ENCODE measurements around the gene ST3GAL4.

The ST3GAL4 gene

GRCh38 chr11:126408901-126409619, 53.6 kb downstream of the ST3GAL4 start:
- no peak for TF ChIP-seq CTCF (IDR thresholded peaks at IDR 0.05; ENCODE audit: borderline replicate concordance, insufficient read depth, low read depth, low read length)
- no peak overlapping the region for H3K4me3 ChIP-seq (ENCODE audit: low read depth, low read length)

GRCh38 chr11:126409620-126409985, 54.1 kb downstream of the ST3GAL4 start:
- TF ChIP-seq CTCF (IDR thresholded peaks at IDR 0.05; ENCODE audit: borderline replicate concordance, insufficient read depth, low read depth, low read length) = no peak
- no peak overlapping the region for H3K4me3 ChIP-seq (ENCODE audit: low read depth, low read length)

GRCh38 chr11:126410649-126411048, 55.2 kb downstream of the ST3GAL4 start:
- TF ChIP-seq CTCF (IDR thresholded peaks at IDR 0.05; ENCODE audit: borderline replicate concordance, insufficient read depth, low read depth, low read length) = no peak
- no peak overlapping the region for H3K4me3 ChIP-seq (ENCODE audit: low read depth, low read length)

DNA sequence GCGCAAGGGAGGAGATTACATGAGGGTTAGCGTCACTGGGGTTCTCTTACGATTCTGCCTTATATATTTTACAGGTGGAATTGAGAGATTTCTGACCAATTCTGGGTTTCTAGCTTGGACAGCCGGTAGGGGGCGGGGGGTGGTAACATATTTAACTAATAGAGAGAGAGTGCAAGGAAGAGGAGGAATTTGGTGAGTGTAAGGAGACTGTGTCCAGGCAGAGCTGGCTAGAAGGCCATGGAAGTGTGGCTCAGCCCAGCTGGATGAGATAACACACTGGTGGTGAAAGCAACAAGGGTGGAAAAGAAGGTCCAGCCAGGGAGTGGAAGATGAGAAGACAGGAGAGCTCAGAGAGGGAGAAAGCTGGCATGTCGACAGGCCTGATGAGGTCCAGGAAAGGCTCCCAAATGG, 56.5 kb downstream of the ST3GAL4 start:
- no peak overlapping the region for H3K4me3 ChIP-seq (ENCODE audit: low read depth, low read length)
- TF ChIP-seq CTCF (IDR thresholded peaks at IDR 0.05; ENCODE audit: borderline replicate concordance, insufficient read depth, low read depth, low read length) = no peak

- H3K4me3 ChIP-seq (ENCODE audit: low read depth, low read length) = no peak overlapping the region
- no peak for TF ChIP-seq CTCF (IDR thresholded peaks at IDR 0.05; ENCODE audit: borderline replicate concordance, insufficient read depth, low read depth, low read length)
Measured at GRCh38 chr11:126413426-126413825, 57.9 kb downstream of the ST3GAL4 start.

- no peak for TF ChIP-seq CTCF (IDR thresholded peaks at IDR 0.05; ENCODE audit: borderline replicate concordance, insufficient read depth, low read depth, low read length)
- H3K4me3 ChIP-seq (ENCODE audit: low read depth, low read length) = no peak overlapping the region
Measured at GRCh38 chr11:126413843-126414405, 58.4 kb downstream of the ST3GAL4 start.

- H3K4me3 ChIP-seq (ENCODE audit: low read depth, low read length) = no peak overlapping the region
- TF ChIP-seq CTCF (IDR thresholded peaks at IDR 0.05; ENCODE audit: borderline replicate concordance, insufficient read depth, low read depth, low read length) = no peak
Measured at GRCh38 chr11:126414615-126415014, 59.1 kb downstream of the ST3GAL4 start.
